ENCODE results near the gene TEX13D. TPM values are rescaled to one million over a fixed set of nuclear protein-coding genes. Genes with fewer than 3 reads are reported as not detected.

The TEX13D gene
- polyA plus RNA-seq, 3 donors from 2014 or later, result not detected

GRCh38 chrX:124362761-124363160 lies 30.3 kb downstream of the TEX13D start:
- peaks cover 42 to 70% of the 10 kb centered on the region in 2 donors for H3K4me1 Mint-ChIP-seq
- no peaks in the 10 kb centered on the region for H3K9me3 Mint-ChIP-seq
- peaks cover 0 to 2% (median 0%) of the 10 kb centered on the region in 3 donors for H3K27me3 Mint-ChIP-seq (ENCODE audit: low read depth in 3 of 3)
- peaks cover 0 to 4% (median 0%) of the 10 kb centered on the region in 3 donors for H3K36me3 Mint-ChIP-seq
- H3K4me3 Mint-ChIP-seq, result peak overlapping the region; percentile 45 to 76 (median 63)
- peak overlapping the region; percentile 46 to 90 (median 86) for H3K27ac Mint-ChIP-seq
- no peak for DNase-seq

GRCh38 chrX:124369722-124370121 lies 37.3 kb downstream of the TEX13D start:
- DNase-seq, result no peak
- Mint-ChIP-seq H3K4me3 (peak overlapping the region in 3 of 5 donors; percentile 4 to 56 (median 9)), H3K27ac (peak overlapping the region in 5 of 6 donors; percentile 25 to 85 (median 68)), H3K4me1 (peaks cover 27 to 48% of the 10 kb centered on the region in 2 donors), H3K27me3 (ENCODE audit: low read depth in 3 of 3) (peaks cover 0 to 10% (median 0%) of the 10 kb centered on the region in 3 donors), H3K9me3 (no peaks in the 10 kb centered on the region), H3K36me3 (peaks cover 0 to 12% (median 4%) of the 10 kb centered on the region in 3 donors)

GRCh38 chrX:124373348-124373747 lies 40.9 kb downstream of the TEX13D start:
- H3K27me3 Mint-ChIP-seq (ENCODE audit: low read depth in 3 of 3), result peaks cover 0 to 10% (median 1%) of the 10 kb centered on the region in 3 donors
- no peak for DNase-seq
- peaks cover 20 to 35% of the 10 kb centered on the region in 2 donors for H3K4me1 Mint-ChIP-seq
- H3K4me3 Mint-ChIP-seq, result no peak overlapping the region
- no peaks in the 10 kb centered on the region for H3K9me3 Mint-ChIP-seq
- peak overlapping the region in 3 of 6 donors; percentile 8 to 63 (median 22) for H3K27ac Mint-ChIP-seq
- H3K36me3 Mint-ChIP-seq, result peaks cover 0 to 12% (median 4%) of the 10 kb centered on the region in 3 donors

GRCh38 chrX:124378643-124379042 lies 46.2 kb downstream of the TEX13D start:
- Mint-ChIP-seq H3K27ac (peak overlapping the region in 3 of 6 donors; percentile 12 to 39 (median 26)), H3K4me3 (no peak overlapping the region), H3K27me3 (ENCODE audit: low read depth in 3 of 3) (peaks cover 2 to 7% (median 3%) of the 10 kb centered on the region in 3 donors), H3K36me3 (peaks cover 0 to 6% (median 4%) of the 10 kb centered on the region in 3 donors), H3K4me1 (peaks cover 2 to 35% of the 10 kb centered on the region in 2 donors), H3K9me3 (no peaks in the 10 kb centered on the region)
- DNase-seq, result no peak

GRCh38 chrX:124383354-124383753 lies 50.9 kb downstream of the TEX13D start:
- H3K9me3 Mint-ChIP-seq, result no peaks in the 10 kb centered on the region
- H3K36me3 Mint-ChIP-seq, result peaks cover 0 to 15% (median 0%) of the 10 kb centered on the region in 3 donors
- H3K4me1 Mint-ChIP-seq, result peaks cover 4 to 39% of the 10 kb centered on the region in 2 donors
- H3K27ac Mint-ChIP-seq, result peak overlapping the region in 3 of 6 donors; percentile 27 to 72 (median 51)
- no peak for DNase-seq
- H3K4me3 Mint-ChIP-seq, result peak overlapping the region in 1 of 5 donors; percentile 4
- peaks cover 3% of the 10 kb centered on the region in 3 donors for H3K27me3 Mint-ChIP-seq (ENCODE audit: low read depth in 3 of 3)

GRCh38 chrX:124386401-124386800 lies 53.9 kb downstream of the TEX13D start:
- Mint-ChIP-seq H3K9me3 (no peaks in the 10 kb centered on the region), H3K4me1 (peaks cover 4 to 26% of the 10 kb centered on the region in 2 donors), H3K27ac (peak overlapping the region in 1 of 6 donors; percentile 13), H3K36me3 (peaks cover 0 to 10% (median 3%) of the 10 kb centered on the region in 3 donors), H3K27me3 (ENCODE audit: low read depth in 3 of 3) (peaks cover 1 to 3% (median 3%) of the 10 kb centered on the region in 3 donors), H3K4me3 (no peak overlapping the region)
- DNase-seq, result no peak

Other genes starting within 250 kb of the TEX13D start
- 100 to 1,000 TPM; 127 to 164 (median 136) TPM for gene SH2D1A, start 13.9 kb downstream of the TEX13D start, polyA plus RNA-seq

Measured in immature natural killer cell (primary cell).